Activated CD8-positive, alpha-beta memory T cell treated with anti-CD3 and anti-CD28 coated beads, Interleukin-2, amount 10 ng/mL, durations not matched to agents 7 days and 5 days (primary cell): Measurements from ENCODE around the gene KIRREL3. TPM values are rescaled to one million over a fixed set of nuclear protein-coding genes. Genes with fewer than 3 reads are reported as not detected.

ENCODE experiments used
- ATAC-seq: fragments of 150-1000 bp; cut with Tn5 transposase; one replicate; pipeline ENCODE4 v1.10.0; 2021; ENCODE audit warnings: moderate library complexity
- CTCF ChIA-PET: fragments of 350-600 bp; sonication (Branson Sonifier 250); formaldehyde crosslinking; loops from one replicate; lab custom pipeline; 2021; ENCODE audit warnings: antibody characterized with exemption; lab: Charles Lee
- DNase-seq: peaks from one replicate; pipeline ENCODE4 v3.0.0-alpha.2; 2020
- H3K27ac Mint-ChIP-seq: one replicate; pipeline ENCODE4 v1.8.0; 2021; ENCODE audit warnings: mild to moderate bottlenecking, mixed read lengths
- H3K27me3 Mint-ChIP-seq: one replicate; pipeline ENCODE4 v1.8.0; 2021; ENCODE audit warnings: mixed read lengths
- H3K36me3 Mint-ChIP-seq: one replicate; pipeline ENCODE4 v1.8.0; 2021; ENCODE audit warnings: mild to moderate bottlenecking, mixed read lengths
- H3K4me1 Mint-ChIP-seq: one replicate; pipeline ENCODE4 v1.8.0; 2021; ENCODE audit warnings: mixed read lengths
- H3K4me3 Mint-ChIP-seq: one replicate; pipeline ENCODE4 v1.8.0; 2021; ENCODE audit warnings: mild to moderate bottlenecking, moderate library complexity, mixed read lengths
- H3K9me3 Mint-ChIP-seq: one replicate; pipeline ENCODE4 v1.8.0; 2022; ENCODE audit warnings: low read depth, mixed read lengths
- total RNA-seq, 2 experiments: library from RNA; stranded (reverse); gene quantifications; one replicate each; pipeline ENCODE4 v1.2.3, GENCODE V29; 2021

The KIRREL3 gene
- total RNA-seq, 2 experiments from 2014 or later, result not detected

GRCh38 chr11:127018683-127019279 is 18.2 kb upstream of the KIRREL3 start:
- ATAC-seq (no peak), DNase-seq (no peak)
- H3K36me3 Mint-ChIP-seq, result no peaks in the 10 kb centered on the region
- H3K9me3 Mint-ChIP-seq, result no peaks in the 10 kb centered on the region
- no peaks in the 10 kb centered on the region for H3K4me1 Mint-ChIP-seq
- H3K27ac Mint-ChIP-seq, result no peak overlapping the region
- CTCF ChIA-PET, result no interaction called here
- H3K27me3 Mint-ChIP-seq, result no peaks in the 10 kb centered on the region
- H3K4me3 Mint-ChIP-seq, result no peak overlapping the region

GRCh38 chr11:127017482-127017881 is 16.9 kb upstream of the KIRREL3 start:
- H3K9me3 Mint-ChIP-seq, result no peaks in the 10 kb centered on the region
- H3K27me3 Mint-ChIP-seq, result no peaks in the 10 kb centered on the region
- no peak overlapping the region for H3K4me3 Mint-ChIP-seq
- DNase-seq, result no peak
- no peak for ATAC-seq
- H3K27ac Mint-ChIP-seq, result no peak overlapping the region
- H3K36me3 Mint-ChIP-seq, result no peaks in the 10 kb centered on the region
- H3K4me1 Mint-ChIP-seq, result no peaks in the 10 kb centered on the region
- CTCF ChIA-PET, result no interaction called here

- H3K4me1 Mint-ChIP-seq, result no peaks in the 10 kb centered on the region
- CTCF ChIA-PET, result no interaction called here
- no peak for DNase-seq
- no peak overlapping the region for H3K27ac Mint-ChIP-seq
- ATAC-seq, result no peak
- H3K27me3 Mint-ChIP-seq, result no peaks in the 10 kb centered on the region
- no peaks in the 10 kb centered on the region for H3K36me3 Mint-ChIP-seq
- no peak overlapping the region for H3K4me3 Mint-ChIP-seq
- H3K9me3 Mint-ChIP-seq, result no peaks in the 10 kb centered on the region
Observed at GRCh38 chr11:127013550-127013949, 13.0 kb upstream of the KIRREL3 start.

- DNase-seq (no peak), ATAC-seq (no peak)
- Mint-ChIP-seq H3K36me3 (no peaks in the 10 kb centered on the region), H3K4me1 (no peaks in the 10 kb centered on the region), H3K9me3 (no peaks in the 10 kb centered on the region), H3K27ac (no peak overlapping the region), H3K27me3 (peaks cover 18% of the 10 kb centered on the region), H3K4me3 (no peak overlapping the region)
- CTCF ChIA-PET, result no interaction called here
Observed at GRCh38 chr11:127006311-127006710, 5.7 kb upstream of the KIRREL3 start.

GRCh38 chr11:127003260-127003981 is 2.9 kb upstream of the KIRREL3 start:
- Mint-ChIP-seq H3K27me3 (peaks cover 18% of the 10 kb centered on the region), H3K36me3 (no peaks in the 10 kb centered on the region), H3K4me3 (no peak overlapping the region), H3K27ac (no peak overlapping the region), H3K9me3 (no peaks in the 10 kb centered on the region), H3K4me1 (no peaks in the 10 kb centered on the region)
- CTCF ChIA-PET, result no interaction called here
- DNase-seq (no peak), ATAC-seq (no peak)

- H3K9me3 Mint-ChIP-seq, result no peaks in the 10 kb centered on the region
- no peak overlapping the region for H3K4me3 Mint-ChIP-seq
- CTCF ChIA-PET, result no interaction called here
- H3K4me1 Mint-ChIP-seq, result no peaks in the 10 kb centered on the region
- DNase-seq, result no peak
- no peaks in the 10 kb centered on the region for H3K36me3 Mint-ChIP-seq
- no peak for ATAC-seq
- H3K27ac Mint-ChIP-seq, result no peak overlapping the region
- peaks cover 15% of the 10 kb centered on the region for H3K27me3 Mint-ChIP-seq
Observed at GRCh38 chr11:127002669-127003259, 2.2 kb upstream of the KIRREL3 start.

GRCh38 chr11:127000981-127001380 is 411 bp upstream of the KIRREL3 start:
- ATAC-seq, result no peak
- H3K36me3 Mint-ChIP-seq, result no peaks in the 10 kb centered on the region

GRCh38 chr11:126999366-126999765 is 1.2 kb downstream of the KIRREL3 start:
- no peak overlapping the region for H3K27ac Mint-ChIP-seq
- CTCF ChIA-PET, result interaction anchor here (1.3 kb wide), 1 partner anchor 8 kb away, joined by 6 read pairs; no protein-coding TSS in a partner anchor
- H3K4me1 Mint-ChIP-seq, result no peaks in the 10 kb centered on the region
- ATAC-seq, result no peak
- no peak overlapping the region for H3K4me3 Mint-ChIP-seq
- H3K27me3 Mint-ChIP-seq, result peaks cover 9% of the 10 kb centered on the region
- H3K36me3 Mint-ChIP-seq, result no peaks in the 10 kb centered on the region
- H3K9me3 Mint-ChIP-seq, result no peaks in the 10 kb centered on the region
- DNase-seq, result no peak

More at GRCh38 chr11:127000981-127001380, 411 bp upstream of the KIRREL3 start:
- H3K4me3 Mint-ChIP-seq, result no peak overlapping the region
- CTCF ChIA-PET, result no interaction called here
- DNase-seq, result no peak
- H3K27me3 Mint-ChIP-seq, result peaks cover 17% of the 10 kb centered on the region
- H3K9me3 Mint-ChIP-seq, result no peaks in the 10 kb centered on the region
- H3K4me1 Mint-ChIP-seq, result no peaks in the 10 kb centered on the region
- H3K27ac Mint-ChIP-seq, result no peak overlapping the region

GRCh38 chr11:126997641-126998040 is 2.9 kb downstream of the KIRREL3 start:
- Mint-ChIP-seq H3K27ac (no peak overlapping the region), H3K27me3 (peaks cover 8% of the 10 kb centered on the region), H3K4me1 (no peaks in the 10 kb centered on the region), H3K4me3 (no peak overlapping the region), H3K9me3 (no peaks in the 10 kb centered on the region), H3K36me3 (no peaks in the 10 kb centered on the region)
- ATAC-seq (no peak), DNase-seq (no peak)
- CTCF ChIA-PET, result no interaction called here

- Mint-ChIP-seq H3K4me3 (no peak overlapping the region), H3K27ac (no peak overlapping the region), H3K27me3 (peaks cover 9% of the 10 kb centered on the region), H3K4me1 (no peaks in the 10 kb centered on the region), H3K9me3 (no peaks in the 10 kb centered on the region), H3K36me3 (no peaks in the 10 kb centered on the region)
- ATAC-seq, result no peak
- no peak for DNase-seq
- CTCF ChIA-PET, result no interaction called here
Observed at GRCh38 chr11:126997196-126997595, 3.4 kb downstream of the KIRREL3 start.

GRCh38 chr11:126996036-126996804 is 4.3 kb downstream of the KIRREL3 start:
- H3K36me3 Mint-ChIP-seq, result no peaks in the 10 kb centered on the region

GRCh38 chr11:126993599-126993998 is 7.0 kb downstream of the KIRREL3 start:
- H3K4me3 Mint-ChIP-seq, result no peak overlapping the region
- CTCF ChIA-PET, result no interaction called here

More at GRCh38 chr11:126996036-126996804, 4.3 kb downstream of the KIRREL3 start:
- Mint-ChIP-seq H3K27me3 (peaks cover 9% of the 10 kb centered on the region), H3K4me1 (no peaks in the 10 kb centered on the region), H3K27ac (no peak overlapping the region), H3K4me3 (no peak overlapping the region), H3K9me3 (no peaks in the 10 kb centered on the region)
- CTCF ChIA-PET, result no interaction called here
- no peak for ATAC-seq
- DNase-seq, result no peak

GRCh38 chr11:126992804-126993111 is 7.8 kb downstream of the KIRREL3 start:
- CTCF ChIA-PET, result interaction anchor here (3.4 kb wide), 1 partner anchor 551 kb away, joined by 17 read pairs; no protein-coding TSS in a partner anchor
- ATAC-seq (no peak), DNase-seq (no peak)
- Mint-ChIP-seq H3K27me3 (peaks cover 12% of the 10 kb centered on the region), H3K4me1 (no peaks in the 10 kb centered on the region), H3K9me3 (no peaks in the 10 kb centered on the region), H3K36me3 (no peaks in the 10 kb centered on the region), H3K27ac (no peak overlapping the region), H3K4me3 (no peak overlapping the region)

More at GRCh38 chr11:126993599-126993998, 7.0 kb downstream of the KIRREL3 start:
- no peak for DNase-seq
- H3K4me1 Mint-ChIP-seq, result no peaks in the 10 kb centered on the region
- peaks cover 12% of the 10 kb centered on the region for H3K27me3 Mint-ChIP-seq
- no peak overlapping the region for H3K27ac Mint-ChIP-seq
- ATAC-seq, result no peak
- H3K9me3 Mint-ChIP-seq, result no peaks in the 10 kb centered on the region
- H3K36me3 Mint-ChIP-seq, result no peaks in the 10 kb centered on the region
